Kidney (tissue), 14 donors: ENCODE data around the gene RAP2B. TPM values are rescaled to one million over a fixed set of nuclear protein-coding genes. Genes with fewer than 3 reads are reported as not detected.

Source experiments
- DNase-seq, 5 donors: peaks; one replicate each; pipeline ENCODE4 v3.0.0-alpha.2; 2013 to 2020
- FAIRE-seq: peaks from 2 replicates; lab custom pipeline; 2012; peaks lifted over from hg19 to GRCh38; lab: Jason Lieb, UNC
- H3K27ac ChIP-seq, 2 donors: one replicate each; pipeline ENCODE4 v1.7.0; 2013; ENCODE audit warnings: low read depth in 2 of 2, low read length in 2 of 2, inconsistent platforms in 1 of 2
- H3K27me3 ChIP-seq: one replicate; pipeline ENCODE4 v1.7.1; 2013; ENCODE audit warnings: low read length, inconsistent platforms; ENCODE audit not compliant: control insufficient read depth, insufficient read depth
- H3K36me3 ChIP-seq, 3 donors: one replicate each; pipeline versions ENCODE4 v1.7.0 to v1.7.1; 2013; ENCODE audit warnings: low read length in 3 of 3, control low read depth in 1 of 3, inconsistent platforms in 1 of 3; ENCODE audit not compliant: insufficient read depth in 3 of 3, control insufficient read depth in 2 of 3
- H3K4me1 ChIP-seq, 3 donors: one replicate each; pipeline versions ENCODE4 v1.7.0 to v1.7.1; 2013; ENCODE audit warnings: low read length in 3 of 3, inconsistent platforms in 1 of 3, low read depth in 1 of 3; ENCODE audit not compliant: control insufficient read depth in 2 of 3, insufficient read depth in 2 of 3
- H3K4me3 ChIP-seq, 3 donors: one replicate each; pipeline versions ENCODE4 v1.7.0 to v1.8.1; 2013; ENCODE audit warnings: low read length in 3 of 3, control low read depth in 1 of 3, inconsistent platforms in 1 of 3
- H3K9ac ChIP-seq, 3 donors: one replicate each; pipeline versions ENCODE4 v1.7.0 to v1.7.1; 2013; ENCODE audit warnings: low read length in 3 of 3, control low read depth in 1 of 3, inconsistent platforms in 1 of 3
- H3K9me3 ChIP-seq, 3 donors: one replicate each; pipeline versions ENCODE4 v1.7.0 to v1.7.1; 2013; ENCODE audit warnings: low read length in 3 of 3, control low read depth in 1 of 3, inconsistent platforms in 1 of 3; ENCODE audit not compliant: control insufficient read depth in 2 of 3, insufficient read depth in 1 of 3
- CTCF ChIP-seq: IDR thresholded peaks from 3 replicates; pipeline ENCODE4 v1.5.1; 2012; ENCODE audit warnings: mild to moderate bottlenecking, moderate library complexity, borderline replicate concordance; ENCODE audit not compliant: insufficient read depth; ENCODE audit errors: extremely low read depth
- intact Hi-C: fragments of 100-400 bp; cut with DNase I; formaldehyde crosslinking; loops from one replicate; pipeline ENCODE4 v1.11.1; 2022
- polyA plus RNA-seq: library from polyadenylated mRNA; stranded (reverse); fragments of 350-450 nt; fragmentation: Illumina TruSeq; extraction: RNeasy Lipid Tissue Mini Kit (QIAGEN cat#74804); gene quantifications from one replicate; pipeline ENCODE4 v1.2.3, GENCODE V29; 2014; ENCODE audit warnings: low read depth, low replicate concordance; ENCODE audit not compliant: insufficient read depth
- total RNA-seq: library from RNA; stranded (reverse); fragmentation: NEBNext Ultra II Directional; extraction: Animal tissue kit (Norgen Biotek cat#: 25700); gene quantifications from one replicate; pipeline ENCODE4 v1.2.1, GENCODE V29; 2021
- donor health status: control.
- donor health status: control.
- donor health status: control.
- donor health status: control.
- donor health status: control.
- donor health status: DM: yes; HTN: yes; CAD: no.
- donor health status: Normal renal cell carcinoma (clear cell type).

Gene RAP2B
- total and polyA plus RNA-seq, 2 donors from 2014 or later, result 2.8 to 17.8 TPM

- no peak overlapping the region for H3K4me3 ChIP-seq
- TF ChIP-seq CTCF, result no peak
- DNase-seq, result no peak
- no peak overlapping the region for H3K27ac ChIP-seq
- FAIRE-seq, result no peak
- intact Hi-C loops, result no loop called here
- H3K9ac ChIP-seq, result no peak overlapping the region
- no peaks in the 10 kb centered on the region for H3K27me3 ChIP-seq
- no peaks in the 10 kb centered on the region for H3K9me3 ChIP-seq
- no peaks in the 10 kb centered on the region for H3K4me1 ChIP-seq
- no peaks in the 10 kb centered on the region for H3K36me3 ChIP-seq
Observed at GRCh38 chr3:153171256-153171655, 9.2 kb downstream of the RAP2B start.

GRCh38 chr3:153171918-153172317, 9.9 kb downstream of the RAP2B start:
- H3K9ac ChIP-seq, result no peak overlapping the region
- H3K4me1 ChIP-seq, result no peaks in the 10 kb centered on the region
- DNase-seq, result no peak
- no peaks in the 10 kb centered on the region for H3K36me3 ChIP-seq
- no peak overlapping the region for H3K4me3 ChIP-seq
- no peaks in the 10 kb centered on the region for H3K27me3 ChIP-seq
- TF ChIP-seq CTCF, result no peak
- no peaks in the 10 kb centered on the region for H3K9me3 ChIP-seq
- intact Hi-C loops, result no loop called here
- no peak overlapping the region for H3K27ac ChIP-seq
- no peak for FAIRE-seq

- no peak overlapping the region for H3K4me3 ChIP-seq
- H3K9me3 ChIP-seq, result no peaks in the 10 kb centered on the region
- H3K27ac ChIP-seq, result no peak overlapping the region
- TF ChIP-seq CTCF, result no peak
- DNase-seq (no peak), FAIRE-seq (no peak)
- intact Hi-C loops, result no loop called here
- H3K4me1 ChIP-seq, result no peaks in the 10 kb centered on the region
- H3K36me3 ChIP-seq, result no peaks in the 10 kb centered on the region
- no peak overlapping the region for H3K9ac ChIP-seq
- H3K27me3 ChIP-seq, result no peaks in the 10 kb centered on the region
Observed at GRCh38 chr3:153172796-153173757, 11.1 kb downstream of the RAP2B start.
